SK-N-MC (cell line): ENCODE results near the gene GALNT9.

Experiments
- EZH2 ChIP-seq: fragments of 200-600 bp; sonication (generic); IDR thresholded peaks from one replicate; pipeline ENCODE4 v1.6.1; 2017; ENCODE audit warnings: antibody characterized with exemption
- FOXP2 ChIP-seq: optimal IDR thresholded peaks from 2 replicates; pipeline ENCODE3; 2011; ENCODE audit warnings: mild to moderate bottlenecking, moderate library complexity; ENCODE audit not compliant: insufficient read depth; ENCODE audit errors: extremely low read length, control extremely low read depth
- POLR2AphosphoS5 ChIP-seq: IDR thresholded peaks from 2 replicates; pipeline ENCODE4 v1.6.1; 2012; ENCODE audit warnings: mild to moderate bottlenecking, low read depth, low read length, borderline replicate concordance

DNA sequence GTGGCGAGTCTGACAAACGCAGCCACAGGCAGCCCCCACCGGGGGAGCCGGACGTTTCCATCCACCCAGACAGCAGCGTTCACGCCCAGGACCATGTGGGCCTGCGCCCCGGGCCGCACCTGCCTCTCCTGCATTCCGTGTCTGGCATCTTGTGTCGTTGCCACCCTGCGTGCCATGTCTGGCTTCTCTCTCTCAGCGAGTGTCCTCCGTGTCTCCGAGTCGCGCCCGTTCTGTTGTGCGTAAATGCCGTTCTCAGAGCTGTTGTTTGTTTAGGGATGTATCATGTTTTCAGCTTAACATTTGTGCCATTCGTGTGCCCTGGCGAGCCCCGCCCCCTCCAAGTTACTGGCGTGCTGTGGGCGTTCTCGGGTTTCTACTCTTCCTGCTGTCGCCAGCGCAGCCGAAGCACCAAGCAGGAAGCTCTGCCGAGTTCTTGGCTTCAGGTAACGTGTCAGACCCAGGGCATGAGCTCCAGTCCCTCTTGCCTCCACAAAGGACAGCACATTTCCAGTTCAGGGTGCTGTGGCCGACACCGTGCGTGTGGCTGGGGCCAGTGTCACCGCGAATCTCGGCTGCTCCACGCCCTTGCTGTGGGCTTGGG, 150.5 kb downstream of the GALNT9 start:
- TF ChIP-seq EZH2 (no peak), FOXP2 (no peak), POLR2AphosphoS5 (no peak)
